Stimulated activated CD8-positive, alpha-beta memory T cell treated with anti-CD3 and anti-CD28 coated beads, Interleukin-7, amount 100 ng/mL, for 48 hours (primary cell): ENCODE measurements around the gene TMEM135.

Experiments
- DNase-seq, 2 donors: peaks; one replicate each; pipeline ENCODE4 v3.0.0-alpha.2; 2020; ENCODE audit warnings: low read depth in 1 of 2; ENCODE audit errors: extremely low read depth in 1 of 2

Gene TMEM135

DNA sequence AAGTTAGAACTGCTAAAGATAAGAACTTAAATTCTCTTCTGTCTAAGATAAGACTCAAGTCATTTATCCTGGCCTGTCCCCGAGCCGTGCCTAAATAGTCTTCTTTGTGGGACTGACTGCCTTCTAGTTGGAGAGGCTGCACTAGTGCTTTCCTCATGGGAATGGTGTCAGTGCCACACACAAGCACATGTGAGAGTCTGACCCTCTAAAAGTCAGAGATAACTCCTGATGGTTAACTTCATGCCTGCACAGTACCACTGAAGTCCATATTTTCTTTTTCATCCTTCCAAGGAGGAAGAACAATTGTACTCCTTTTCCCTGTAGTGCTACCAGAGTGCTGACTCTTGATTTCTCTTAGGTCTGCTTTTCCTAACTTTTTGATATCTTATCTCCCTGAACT is 309.7 kb downstream of the TMEM135 start:
- DNase-seq: no peak

DNA sequence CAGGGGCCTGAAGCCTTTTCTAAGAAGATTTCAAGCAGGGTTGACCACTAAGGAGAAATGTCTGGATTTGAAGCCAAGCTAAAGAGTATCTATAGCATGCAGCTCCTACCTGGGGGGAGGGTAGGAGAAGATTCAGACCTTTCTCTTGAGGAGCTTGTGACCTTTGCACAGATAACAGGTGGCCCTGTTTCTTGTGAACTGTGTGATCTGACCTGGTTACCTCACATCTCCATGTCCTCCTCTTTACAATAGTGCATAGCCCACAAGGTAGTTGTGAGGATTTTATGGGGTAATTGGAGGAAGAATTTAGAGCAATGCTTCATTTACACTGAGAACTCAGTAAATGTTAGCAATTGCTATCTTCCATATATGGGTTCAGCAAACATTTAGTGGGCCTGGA is 310.1 kb downstream of the TMEM135 start:
- no peak for DNase-seq

DNA sequence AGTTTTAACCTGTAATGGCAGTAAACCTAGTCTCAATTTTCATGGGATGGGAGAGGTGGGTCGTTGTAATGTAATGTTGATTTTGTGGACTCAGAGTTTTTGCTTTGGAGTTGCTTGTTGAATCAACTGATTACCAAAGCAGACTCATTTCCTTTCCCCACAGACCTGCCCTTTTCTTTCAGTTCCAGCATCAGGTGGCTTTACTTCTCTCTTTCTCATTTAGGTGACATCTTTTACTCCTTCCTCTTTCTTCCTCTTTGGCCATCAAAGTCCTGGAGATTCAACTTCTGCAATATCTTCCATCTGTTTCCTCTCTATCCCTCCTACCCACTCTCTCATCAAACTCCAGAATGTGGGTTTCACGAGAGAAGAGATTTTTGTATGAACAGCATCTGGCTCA is 313.9 kb downstream of the TMEM135 start:
- no peak for DNase-seq

DNA sequence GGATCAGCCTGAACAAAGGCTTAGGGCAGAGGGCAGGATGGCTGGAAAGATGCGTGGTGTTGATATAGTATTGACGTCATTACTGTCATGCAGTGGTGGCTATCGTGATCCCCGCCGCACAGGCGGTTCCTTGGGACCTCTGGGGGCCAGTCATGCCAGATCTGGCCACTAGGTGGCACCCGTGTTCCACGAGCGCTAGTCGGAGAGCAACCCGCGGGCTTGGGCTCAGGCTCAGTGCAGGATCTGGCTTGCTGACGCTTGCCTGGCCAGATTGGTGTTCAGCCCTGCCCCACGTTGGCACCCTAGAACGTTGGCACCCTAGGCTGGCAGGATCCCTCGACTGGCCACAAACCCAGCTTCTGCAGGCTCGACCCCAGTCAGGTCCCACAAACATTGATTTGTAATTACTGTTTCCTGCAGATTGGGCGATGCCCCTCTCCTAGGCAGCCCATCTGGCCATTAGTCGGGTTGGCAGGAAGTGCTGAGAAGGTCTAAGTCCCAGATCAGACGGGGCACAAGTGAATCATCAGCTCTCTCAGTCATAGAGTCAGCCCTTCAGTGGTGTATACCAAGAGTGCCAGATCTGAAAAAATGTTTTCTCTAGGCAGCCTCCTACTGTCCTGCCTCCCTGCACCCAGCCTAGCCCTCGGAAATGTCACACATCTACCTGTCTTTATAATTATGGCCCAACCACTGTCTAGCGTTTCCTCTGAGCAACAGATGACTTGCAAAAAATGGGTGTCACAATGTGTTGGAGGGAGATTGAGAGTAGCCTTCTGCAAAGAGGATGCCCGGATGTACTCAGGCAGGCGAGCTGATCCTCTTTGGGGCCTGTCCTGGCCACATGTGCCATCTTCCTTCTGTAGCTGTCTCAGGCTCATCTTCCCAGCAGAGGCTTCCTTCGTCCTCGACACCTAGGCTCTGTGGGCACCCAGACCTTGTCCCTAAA is 315.3 kb downstream of the TMEM135 start:
- DNase-seq: peak; percentile 66 to 68

DNA sequence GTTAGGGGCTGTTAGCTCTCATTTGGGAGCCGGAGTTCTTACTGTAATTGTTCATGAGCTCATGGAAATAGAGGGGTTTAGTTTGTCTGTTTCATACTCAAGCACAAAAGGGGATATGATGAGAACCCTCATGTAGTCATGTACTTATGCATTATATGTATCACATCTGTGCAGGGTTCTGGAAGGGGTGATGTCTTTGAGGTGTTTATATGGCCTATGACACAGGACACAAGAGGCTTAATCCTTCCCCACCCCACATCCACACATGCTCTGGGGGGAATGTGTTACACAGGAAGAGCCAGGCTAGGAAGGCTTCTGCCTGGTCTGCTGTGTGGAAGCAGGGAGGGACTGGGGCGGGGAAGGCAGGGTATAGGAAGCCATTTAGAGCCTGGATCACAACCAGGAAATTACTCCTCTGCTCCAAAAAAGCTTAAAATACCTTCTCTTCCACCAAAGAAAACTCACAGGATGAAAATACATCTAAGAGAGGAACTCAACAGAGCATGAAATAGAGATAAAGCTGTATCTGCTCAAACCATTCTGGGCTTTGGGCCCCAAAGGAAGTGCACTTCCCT is 316.1 kb downstream of the TMEM135 start:
- no peak for DNase-seq

DNA sequence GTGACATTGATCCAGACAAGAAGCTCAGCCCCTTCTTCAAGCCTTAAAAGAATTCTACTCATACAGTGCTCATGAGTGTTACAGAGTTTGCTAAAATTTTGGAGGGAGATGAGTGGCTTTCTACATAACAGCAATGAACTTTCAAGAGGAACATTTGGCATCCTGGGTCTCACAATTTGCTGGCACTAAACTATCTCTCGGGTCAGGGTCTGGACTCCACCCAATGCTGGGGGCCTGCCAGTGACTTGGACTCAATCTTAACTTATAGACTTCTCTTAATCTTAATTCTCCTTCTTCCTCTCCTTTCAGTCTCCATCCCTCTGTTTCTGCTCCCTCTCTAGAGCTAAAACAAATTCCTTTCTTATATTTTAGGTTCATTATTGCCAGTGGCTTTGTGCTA is 317.9 kb downstream of the TMEM135 start:
- no peak for DNase-seq

DNA sequence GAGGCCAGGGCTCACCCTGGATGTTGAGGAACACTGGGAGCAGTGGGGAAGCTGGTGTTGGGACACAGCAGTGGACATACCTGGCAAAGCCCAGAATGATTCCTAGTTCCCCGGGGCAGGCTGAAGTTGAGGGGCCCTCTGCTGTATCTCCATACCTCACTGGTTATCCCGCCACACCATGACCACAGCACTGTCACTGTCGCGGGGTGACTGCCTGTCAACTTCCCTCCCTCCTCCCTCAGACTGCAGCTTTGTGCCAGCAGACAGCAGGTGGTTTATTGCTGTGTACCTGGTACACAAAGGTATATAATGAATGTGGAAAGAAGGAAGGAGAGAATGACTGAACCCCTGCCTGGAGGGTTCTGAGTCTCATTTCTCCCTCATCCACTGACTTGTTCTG is 318.7 kb downstream of the TMEM135 start:
- DNase-seq: no peak

DNA sequence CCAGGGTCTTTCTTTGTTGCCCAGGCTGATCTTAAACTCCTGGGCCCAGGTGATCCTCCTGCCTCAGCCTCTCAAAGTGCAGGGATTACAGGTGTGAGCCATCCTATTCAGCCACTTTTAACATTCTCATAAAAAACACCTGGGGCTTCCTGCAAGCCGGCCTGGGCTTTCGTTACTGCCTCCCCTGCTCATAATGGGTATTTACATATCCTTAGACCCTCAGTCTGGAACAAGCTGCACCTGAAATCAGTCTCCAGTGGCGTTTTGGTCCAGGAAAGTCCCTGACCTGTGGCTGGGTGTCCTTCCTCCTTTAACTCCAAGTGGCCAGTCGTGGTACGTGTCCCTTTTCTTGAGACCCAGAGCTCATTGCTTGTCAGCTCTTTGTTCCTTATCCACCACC is 320.7 kb downstream of the TMEM135 start:
- DNase-seq: no peak

DNA sequence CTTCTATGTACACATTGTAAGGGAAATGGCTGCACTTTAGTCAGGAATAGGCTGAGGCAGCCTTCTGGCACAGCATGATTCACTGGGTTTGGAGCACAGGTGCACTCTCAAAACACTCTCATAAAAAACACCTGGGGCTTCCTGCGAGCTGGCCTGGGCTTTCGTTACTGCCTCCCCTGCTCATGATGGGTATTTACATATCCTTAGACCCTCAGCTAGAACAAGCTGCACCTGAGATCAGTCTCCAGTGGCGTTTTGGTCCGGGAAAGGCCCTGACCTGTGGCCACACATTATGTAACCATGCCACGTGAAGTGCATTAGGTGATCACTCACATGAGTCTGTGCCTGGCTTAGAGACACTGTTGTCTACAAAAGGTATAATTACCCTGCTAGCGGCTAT is 321.7 kb downstream of the TMEM135 start:
- DNase-seq: no peak

DNA sequence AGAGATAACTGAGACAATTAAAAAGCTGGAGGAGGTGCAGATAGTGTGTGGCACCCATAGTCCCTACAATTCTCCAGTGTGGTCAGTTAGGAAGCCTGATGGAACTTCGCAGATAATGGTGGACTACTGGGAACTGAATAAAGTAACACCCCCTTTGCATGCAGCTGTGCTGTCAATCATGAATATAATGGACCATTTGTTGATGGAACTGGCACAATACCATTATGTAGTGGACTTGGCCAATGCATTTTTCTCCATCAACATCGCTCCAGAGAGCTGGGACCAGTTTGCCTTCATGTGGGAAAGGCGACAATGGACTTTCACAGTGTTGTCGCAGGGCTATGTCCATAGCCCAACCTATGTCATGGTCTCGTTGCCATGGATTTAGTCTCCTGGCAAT is 324.2 kb downstream of the TMEM135 start:
- no peak for DNase-seq

DNA sequence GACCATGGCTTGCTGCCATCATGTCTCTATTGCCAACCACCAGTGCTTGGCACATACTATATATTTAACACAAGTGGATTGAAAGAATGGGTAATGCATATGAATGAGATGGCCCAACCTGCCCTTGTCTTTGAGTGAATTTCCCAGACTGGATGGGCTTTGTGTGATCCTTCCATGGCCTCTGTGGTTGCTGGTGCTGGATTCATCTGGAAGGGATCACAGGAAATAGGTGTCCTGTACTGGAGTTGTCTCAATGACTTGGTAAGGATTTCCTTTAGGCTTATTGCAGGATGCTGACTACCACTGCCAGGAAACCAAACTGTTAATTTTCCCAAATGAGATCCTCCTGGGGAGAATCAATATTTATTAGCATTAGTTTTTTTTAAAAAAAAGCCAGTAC is 328.6 kb downstream of the TMEM135 start:
- DNase-seq: no peak

DNA sequence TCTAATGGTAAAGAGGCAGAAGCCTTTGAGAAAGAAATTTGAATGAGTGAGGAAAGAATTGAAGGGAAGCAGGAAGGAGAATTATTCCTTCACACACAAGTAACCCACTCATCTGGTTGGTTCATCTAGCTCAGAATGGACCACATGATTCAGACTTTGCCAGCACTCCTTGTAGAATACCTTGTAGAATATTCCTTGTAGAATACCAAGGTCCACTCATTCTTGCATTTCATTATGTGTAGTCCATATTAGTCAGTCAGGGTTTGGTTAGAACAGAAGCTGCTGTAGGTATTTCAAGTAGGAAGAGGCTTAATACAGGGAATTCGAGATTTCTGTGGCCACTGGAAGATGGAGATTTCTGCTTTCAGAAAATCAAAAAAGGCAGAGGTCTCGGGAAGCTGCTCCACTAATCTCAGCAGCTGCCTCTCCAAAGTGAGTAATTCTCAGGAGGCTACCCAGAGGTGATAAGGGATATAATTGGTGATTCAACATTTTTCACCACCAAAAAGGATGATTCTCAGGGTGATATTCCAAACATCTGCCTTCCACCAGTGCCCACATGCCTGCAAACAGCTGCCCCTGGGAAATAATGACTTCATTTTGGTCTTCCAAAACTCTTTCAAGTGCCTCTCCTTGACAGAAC is 329.1 kb downstream of the TMEM135 start:
- DNase-seq: no peak

DNA sequence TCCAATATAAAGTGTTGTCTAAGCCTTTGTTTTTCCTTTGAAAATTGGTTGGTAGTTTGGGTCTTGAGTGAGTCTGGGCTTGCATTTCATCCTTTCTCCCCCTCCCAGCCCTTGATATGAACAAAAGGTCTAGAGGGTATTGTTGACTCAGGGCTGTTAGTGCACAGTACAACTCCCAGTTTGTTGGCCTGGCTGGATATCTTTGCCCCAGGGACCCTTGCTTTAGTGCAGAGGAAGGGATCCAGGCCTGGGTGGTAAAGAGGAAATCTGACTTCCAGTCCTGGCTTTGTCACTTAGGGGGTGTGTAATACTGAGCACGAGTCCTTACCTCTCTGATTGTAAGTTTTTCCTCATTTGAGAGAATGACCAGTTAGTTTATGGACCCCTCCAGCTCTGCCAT is 330.4 kb downstream of the TMEM135 start:
- DNase-seq: no peak

DNA sequence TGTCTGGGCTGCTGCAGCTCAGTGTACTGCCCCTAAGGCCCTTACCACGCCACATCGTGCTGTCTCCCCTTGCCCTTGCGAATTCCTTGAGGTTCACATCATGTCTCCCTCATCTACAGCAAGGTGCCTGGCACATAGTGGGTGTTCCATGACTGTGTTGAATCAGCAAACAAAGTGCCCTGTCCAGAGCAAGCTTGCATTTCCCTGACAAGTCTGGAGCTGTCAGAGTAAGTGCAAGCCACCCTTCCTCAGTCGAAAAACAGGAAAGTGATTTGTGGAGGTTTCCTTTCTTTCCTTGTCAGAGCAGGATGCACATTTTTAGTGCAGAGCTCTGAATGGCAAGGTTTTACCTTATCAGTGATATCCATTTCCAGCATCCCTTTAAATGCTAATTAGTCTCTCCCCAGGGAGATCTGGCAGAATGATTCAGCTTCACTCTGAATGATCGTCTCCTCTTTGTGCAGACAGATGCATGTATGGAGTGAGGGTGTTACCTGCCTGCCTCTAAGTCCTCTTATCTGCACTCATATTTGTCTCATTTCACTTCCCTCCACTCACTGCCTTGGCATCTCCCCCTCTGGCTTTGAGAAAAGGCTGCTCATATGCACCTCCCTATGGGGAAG is 331.2 kb downstream of the TMEM135 start:
- DNase-seq: no peak

DNA sequence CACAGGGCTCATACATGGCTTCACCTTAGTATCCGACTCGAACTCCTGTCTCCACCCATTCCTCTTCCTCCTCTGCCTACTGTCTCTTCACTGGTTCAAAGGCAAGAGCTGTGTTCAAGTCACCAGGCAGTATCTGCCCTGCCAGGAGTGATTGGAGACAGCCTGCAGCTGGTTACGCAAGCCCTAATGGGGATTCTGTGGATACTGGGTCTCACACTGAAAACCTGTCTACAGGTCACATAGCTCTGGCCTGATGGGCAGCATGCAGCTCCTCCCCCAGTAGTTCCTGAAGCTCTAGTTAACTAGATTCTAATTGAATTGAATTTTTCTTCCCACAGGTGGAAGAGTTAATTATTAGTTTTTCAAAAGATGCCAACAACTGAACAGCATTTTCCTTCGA is 332.2 kb downstream of the TMEM135 start:
- no peak for DNase-seq

DNA sequence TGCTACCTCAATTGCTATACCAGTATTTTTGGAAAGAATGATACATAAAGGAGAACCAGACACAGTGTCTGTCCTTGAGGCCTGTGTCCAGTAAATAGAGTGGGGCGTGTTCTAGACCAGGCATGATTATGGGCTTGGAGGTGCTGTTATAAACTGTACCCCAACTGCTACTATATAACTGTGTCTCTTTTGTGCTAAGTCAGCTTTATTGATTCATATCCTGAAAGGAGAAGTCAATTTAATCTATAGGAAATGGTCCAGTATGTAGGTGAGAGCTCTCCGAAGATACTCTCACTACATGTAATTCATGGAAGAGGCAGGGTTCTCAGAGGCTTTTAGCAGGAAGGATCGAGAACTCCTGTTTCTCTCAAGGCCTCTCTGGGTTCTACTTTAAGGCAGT is 334.3 kb downstream of the TMEM135 start:
- no peak for DNase-seq
